DOHH2 (cell line): ENCODE results near the gene SYNPO2L.

Source experiments
- CTCF ChIP-seq: fragments of 200-600 bp; sonication (generic); IDR thresholded peaks from one replicate; pipeline ENCODE4 v1.5.1; 2014; ENCODE audit warnings: antibody characterized with exemption, mild to moderate bottlenecking, low read depth, low read length; ENCODE audit not compliant: poor library complexity, severe bottlenecking
- EZH2phosphoT487 ChIP-seq: fragments of 200-600 bp; sonication (generic); IDR thresholded peaks from 2 replicates; pipeline ENCODE4 v1.6.1; 2017; ENCODE audit warnings: borderline replicate concordance, mild to moderate bottlenecking, antibody characterized with exemption, low read length, moderate library complexity, mixed read lengths

GRCh38 chr10:73623056-73623455, 32.8 kb downstream of the SYNPO2L start:
- no peak for TF ChIP-seq CTCF
- no peak for TF ChIP-seq EZH2phosphoT487
